LNCaP clone FGC (cell line): ENCODE data around the gene LMX1B.

Source experiments
- DNase-seq: peaks from one replicate; pipeline ENCODE4 v3.0.0-alpha.2; 2011; ENCODE audit warnings: low read depth
- H3K4me3 ChIP-seq: 2 replicates; pipeline ENCODE4 v1.5.1; 2011; ENCODE audit warnings: mild to moderate bottlenecking, low read depth, low read length, control low read depth
- TF ChIP-seq, protein P1 (sequence below): IDR thresholded peaks from 2 replicates; pipeline ENCODE4 v1.5.1; 2012; ENCODE audit warnings: mild to moderate bottlenecking; ENCODE audit not compliant: control insufficient read depth, insufficient read depth; ENCODE audit errors: extremely low read depth

The LMX1B gene

DNA sequence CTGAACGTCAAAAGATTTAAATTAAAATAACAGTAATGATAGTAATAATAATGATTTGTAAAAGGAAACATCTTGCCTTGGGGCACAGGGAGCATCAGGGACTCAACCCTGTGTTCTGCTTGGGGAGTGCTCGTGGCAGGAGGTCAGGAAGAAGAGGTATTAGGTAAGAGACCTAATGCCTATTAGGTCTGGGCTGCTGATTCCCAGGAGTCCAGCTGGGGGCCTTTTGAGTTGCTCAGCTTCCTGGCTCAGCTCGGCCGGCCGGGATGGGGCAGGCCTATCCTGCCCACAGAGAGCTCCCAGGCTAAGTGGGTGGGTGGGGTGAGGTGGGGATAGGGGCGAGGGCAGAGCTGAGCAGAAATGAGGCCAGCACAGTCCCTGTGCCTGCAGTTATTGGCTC is 17.5 kb downstream of the LMX1B start:
- no peak overlapping the region for H3K4me3 ChIP-seq
- TF ChIP-seq, protein P1, sequence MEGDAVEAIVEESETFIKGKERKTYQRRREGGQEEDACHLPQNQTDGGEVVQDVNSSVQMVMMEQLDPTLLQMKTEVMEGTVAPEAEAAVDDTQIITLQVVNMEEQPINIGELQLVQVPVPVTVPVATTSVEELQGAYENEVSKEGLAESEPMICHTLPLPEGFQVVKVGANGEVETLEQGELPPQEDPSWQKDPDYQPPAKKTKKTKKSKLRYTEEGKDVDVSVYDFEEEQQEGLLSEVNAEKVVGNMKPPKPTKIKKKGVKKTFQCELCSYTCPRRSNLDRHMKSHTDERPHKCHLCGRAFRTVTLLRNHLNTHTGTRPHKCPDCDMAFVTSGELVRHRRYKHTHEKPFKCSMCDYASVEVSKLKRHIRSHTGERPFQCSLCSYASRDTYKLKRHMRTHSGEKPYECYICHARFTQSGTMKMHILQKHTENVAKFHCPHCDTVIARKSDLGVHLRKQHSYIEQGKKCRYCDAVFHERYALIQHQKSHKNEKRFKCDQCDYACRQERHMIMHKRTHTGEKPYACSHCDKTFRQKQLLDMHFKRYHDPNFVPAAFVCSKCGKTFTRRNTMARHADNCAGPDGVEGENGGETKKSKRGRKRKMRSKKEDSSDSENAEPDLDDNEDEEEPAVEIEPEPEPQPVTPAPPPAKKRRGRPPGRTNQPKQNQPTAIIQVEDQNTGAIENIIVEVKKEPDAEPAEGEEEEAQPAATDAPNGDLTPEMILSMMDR, result no peak
- no peak for DNase-seq

DNA sequence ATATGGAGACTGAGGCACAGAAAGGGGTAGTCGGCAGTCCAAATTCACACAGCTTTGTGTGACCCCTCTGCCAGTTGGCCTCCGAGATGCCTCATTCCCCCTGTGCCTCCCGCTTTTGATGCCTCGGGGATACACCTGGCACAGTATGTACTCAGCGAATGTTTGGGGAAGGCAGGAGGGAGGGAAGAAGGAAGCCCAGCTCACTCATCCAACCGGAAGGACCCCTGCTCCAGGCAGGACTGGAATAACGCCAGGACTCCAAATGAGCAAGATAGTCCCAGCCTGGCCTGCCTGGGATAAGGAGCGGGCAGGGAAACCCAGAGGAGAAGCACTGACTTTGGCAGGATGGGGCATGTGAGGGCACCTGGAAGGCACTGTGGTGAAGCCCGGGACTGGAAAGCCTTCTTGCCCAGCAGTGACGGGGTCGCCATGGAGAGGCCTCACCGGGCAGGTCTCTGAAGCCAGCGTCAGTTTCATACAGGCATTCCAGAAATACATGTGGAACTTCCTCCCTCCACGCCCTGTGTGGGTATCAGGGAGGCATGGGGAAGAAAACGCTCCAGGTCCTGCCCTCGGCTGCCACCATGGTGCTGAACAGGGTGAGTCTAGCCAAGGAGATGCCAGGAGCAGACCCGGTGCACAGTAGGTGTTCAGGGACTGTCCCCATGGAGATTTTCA is 20.3 kb downstream of the LMX1B start:
- TF ChIP-seq, protein P1, result no peak
- no peak overlapping the region for H3K4me3 ChIP-seq
- DNase-seq, result no peak

DNA sequence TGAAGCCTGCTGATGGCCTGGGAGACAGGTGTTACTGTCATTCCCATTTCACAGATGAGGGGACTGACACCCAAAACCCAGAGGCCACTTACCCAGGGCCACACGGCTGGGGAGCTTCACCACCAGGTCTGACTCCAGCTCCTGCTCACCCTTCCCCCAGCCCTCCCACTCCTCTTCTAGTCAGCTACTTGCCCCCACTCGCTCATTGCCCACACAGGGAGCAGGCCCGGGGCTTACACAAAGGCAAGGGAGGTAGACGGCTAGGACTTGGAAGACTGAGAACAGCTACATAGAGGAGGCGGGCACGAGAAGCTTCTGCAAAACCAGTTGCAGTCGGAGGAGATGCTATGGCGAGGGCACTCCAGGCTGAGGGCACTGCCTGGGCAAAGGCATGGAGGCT is 21.3 kb downstream of the LMX1B start:
- TF ChIP-seq, protein P1, result no peak
- no peak overlapping the region for H3K4me3 ChIP-seq
- no peak for DNase-seq

DNA sequence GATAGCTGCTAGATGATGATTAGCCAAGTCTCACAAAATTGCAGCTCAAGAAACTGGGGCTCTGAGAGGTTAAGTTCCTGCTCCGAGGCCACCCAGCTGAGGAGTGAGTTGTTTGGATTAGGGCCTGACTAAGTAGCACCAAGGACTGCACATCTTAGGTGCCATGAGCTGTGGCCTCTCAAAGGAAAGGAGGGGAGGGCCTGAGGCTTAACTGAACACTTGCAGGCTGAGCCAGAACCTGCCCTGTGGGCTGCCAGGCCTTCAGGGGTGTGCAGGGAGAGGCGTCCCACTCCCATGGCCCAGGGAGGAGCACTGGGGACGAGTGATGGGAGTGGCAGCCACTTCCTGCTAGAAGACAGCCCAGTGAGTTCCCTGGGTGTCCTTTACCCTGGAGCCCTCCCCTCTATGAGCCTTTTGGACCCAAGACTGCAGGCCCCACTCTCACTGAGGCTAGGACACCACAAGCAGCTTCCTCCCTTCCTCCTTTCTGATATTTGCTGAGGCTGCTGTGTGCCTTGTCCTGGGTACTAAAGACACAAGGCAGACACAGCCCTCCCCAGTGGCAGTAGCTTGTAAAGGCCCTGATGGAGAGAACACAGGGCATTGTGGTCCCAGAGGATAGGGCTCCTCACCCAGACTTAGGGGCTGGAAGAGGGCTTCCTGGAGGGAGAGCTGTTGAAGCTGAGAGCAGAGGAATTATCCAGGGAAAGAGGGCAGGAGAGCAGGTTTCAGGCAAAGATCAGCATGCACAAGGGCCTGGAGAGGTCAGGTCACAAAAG is 22.1 kb downstream of the LMX1B start:
- DNase-seq, result no peak
- TF ChIP-seq, protein P1, result no peak
- H3K4me3 ChIP-seq, result no peak overlapping the region

DNA sequence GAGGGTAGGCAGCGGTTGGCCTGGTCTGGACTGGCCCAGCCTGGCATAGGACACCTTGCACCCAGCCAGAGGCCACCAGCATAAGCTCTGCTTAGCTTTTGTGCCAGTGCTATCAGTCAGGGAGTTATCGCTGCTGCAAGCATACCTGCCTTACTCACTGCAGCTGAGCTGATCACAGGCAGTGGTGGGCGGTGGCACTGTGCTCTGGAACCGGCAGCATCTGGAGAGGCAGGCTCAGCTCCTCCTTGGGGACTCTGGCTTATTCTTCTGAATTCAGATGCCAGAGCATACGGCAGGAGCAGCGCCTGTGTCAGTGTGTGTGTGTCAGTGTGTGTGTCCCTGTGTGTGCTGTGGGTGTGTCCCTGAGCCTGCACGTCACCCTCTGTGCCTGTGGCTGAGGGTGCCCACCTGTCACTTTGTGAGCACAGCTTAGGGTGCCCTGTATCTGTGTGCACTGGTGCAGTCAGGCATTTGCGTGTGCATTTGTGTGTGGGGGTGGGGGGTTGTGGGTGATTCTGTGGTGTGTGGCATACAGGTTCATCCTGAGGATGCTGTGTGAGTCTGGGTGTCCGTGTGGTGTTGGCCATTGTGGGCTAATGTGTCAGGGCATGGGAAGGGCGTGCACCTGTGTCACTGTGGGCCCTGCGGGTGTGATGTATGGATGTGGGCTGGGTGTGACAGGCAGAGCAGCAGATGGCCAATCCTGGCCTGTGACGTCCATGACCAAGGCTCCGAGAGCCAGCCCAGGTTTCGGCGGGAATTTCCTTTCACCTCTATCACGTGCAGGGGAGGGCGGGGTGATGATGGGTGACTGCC is 23.5 kb downstream of the LMX1B start:
- TF ChIP-seq, protein P1, result no peak
- H3K4me3 ChIP-seq, result no peak overlapping the region
- no peak for DNase-seq

DNA sequence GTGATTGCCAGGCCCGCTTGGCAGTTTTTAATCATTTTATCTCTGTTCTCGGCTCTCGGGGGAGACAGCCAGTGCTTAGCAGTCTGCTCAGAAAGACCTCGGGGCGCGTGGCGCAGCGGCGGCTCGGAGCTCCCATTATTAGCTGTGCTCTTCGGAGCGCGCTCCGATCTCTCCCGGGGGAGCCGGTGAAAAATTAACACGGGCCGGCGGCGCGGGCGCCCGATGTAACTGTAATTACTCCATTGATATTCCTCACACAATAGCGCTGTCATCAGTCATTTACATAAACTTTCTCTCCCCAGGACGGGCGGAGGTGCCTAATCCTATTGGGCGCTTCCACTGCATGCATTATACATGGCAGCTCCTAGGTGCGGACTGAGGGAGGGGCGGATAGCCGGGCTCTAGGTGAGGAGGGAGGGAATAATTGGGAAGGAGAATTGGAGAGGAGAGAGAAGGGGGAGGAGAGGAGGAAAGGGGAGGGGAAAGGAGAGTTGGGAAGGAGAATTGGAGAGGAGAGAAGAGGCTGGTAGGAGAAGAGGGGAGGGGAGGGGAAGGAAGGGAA is 24.9 kb downstream of the LMX1B start:
- TF ChIP-seq, protein P1, result no peak
- no peak for DNase-seq
- no peak overlapping the region for H3K4me3 ChIP-seq
